SK-N-SH treated with all-trans-retinoic acid at 6 μM for 48 hours (cell line): Measurements from ENCODE around the gene MFSD11.
A peak's percentile ranks its signal among the peaks of the same experiment; 100 is the strongest.

Source experiments
- ATAC-seq: fragments of 200-7000 bp; cut with Tn5 transposase; 3 replicates; pipeline ENCODE4 v1.9.1; 2020; ENCODE audit warnings: mild to moderate bottlenecking, moderate library complexity
- ARNTL ChIP-seq: fragments of 450-650 bp; formaldehyde crosslinking; IDR thresholded peaks from 2 replicates; pipeline ENCODE4 v1.5.0; 2020; ENCODE audit warnings: low read depth, mild to moderate bottlenecking, moderate library complexity, borderline replicate concordance
- BACH2 ChIP-seq: fragments of 250-450 bp; sonication (Bioruptor Pico); IDR thresholded peaks from 2 replicates; pipeline ENCODE4 v1.9.0; 2021; ENCODE audit warnings: mild to moderate bottlenecking, borderline replicate concordance
- CREB5 ChIP-seq: fragments of 250-450 bp; sonication (Bioruptor Pico); IDR thresholded peaks from 2 replicates; pipeline ENCODE4 v1.5.1; 2020; ENCODE audit warnings: low read depth, mild to moderate bottlenecking, moderate library complexity
- CSDC2 ChIP-seq: fragments of 250-450 bp; sonication (Bioruptor Pico); IDR thresholded peaks from 2 replicates; pipeline ENCODE4 v1.5.0; 2020; ENCODE audit warnings: mild to moderate bottlenecking, moderate library complexity
- CSRNP3 ChIP-seq: fragments of 250-450 bp; sonication (Bioruptor Pico); IDR thresholded peaks from 2 replicates; pipeline ENCODE4 v1.5.1; 2021; ENCODE audit warnings: mild to moderate bottlenecking, moderate library complexity
- ESRRG ChIP-seq: fragments of 250-450 bp; sonication (Bioruptor Pico); IDR thresholded peaks from 2 replicates; pipeline ENCODE4 v1.6.1; 2021; ENCODE audit warnings: mild to moderate bottlenecking
- GLIS3 ChIP-seq: fragments of 250-450 bp; sonication (Bioruptor Pico); IDR thresholded peaks from 2 replicates; pipeline ENCODE4 v1.5.0; 2020; ENCODE audit warnings: mild to moderate bottlenecking, moderate library complexity
- ISL1 ChIP-seq: fragments of 250-450 bp; sonication (Bioruptor Pico); IDR thresholded peaks from 2 replicates; pipeline ENCODE4 v2.1.2; 2022; ENCODE audit warnings: mild to moderate bottlenecking, moderate library complexity
- OSR1 ChIP-seq: fragments of 250-450 bp; sonication (Bioruptor Pico); IDR thresholded peaks from 2 replicates; pipeline ENCODE4 v1.8.0; 2022; ENCODE audit warnings: moderate library complexity, mild to moderate bottlenecking, inconsistent platforms
- PATZ1 ChIP-seq: fragments of 250-450 bp; sonication (Bioruptor Pico); IDR thresholded peaks from 2 replicates; pipeline ENCODE4 v1.8.0; 2020; ENCODE audit warnings: mild to moderate bottlenecking, moderate library complexity, borderline replicate concordance
- POU6F1 ChIP-seq: fragments of 250-450 bp; sonication (Bioruptor Pico); IDR thresholded peaks from 2 replicates; pipeline ENCODE4 v1.8.0; 2021; ENCODE audit warnings: low read depth, mild to moderate bottlenecking, moderate library complexity, borderline replicate concordance
- PPARA ChIP-seq: fragments of 250-450 bp; sonication (Bioruptor Pico); IDR thresholded peaks from 2 replicates; pipeline ENCODE4 v1.5.0; 2020; ENCODE audit warnings: mild to moderate bottlenecking, borderline replicate concordance
- RARB ChIP-seq: fragments of 250-450 bp; sonication (Bioruptor Pico); IDR thresholded peaks from 2 replicates; pipeline ENCODE4 v1.8.0; 2021; ENCODE audit warnings: mild to moderate bottlenecking, moderate library complexity
- SNAI2 ChIP-seq: fragments of 250-450 bp; sonication (Bioruptor Pico); IDR thresholded peaks from 2 replicates; pipeline ENCODE4 v1.5.0; 2020; ENCODE audit warnings: mild to moderate bottlenecking, moderate library complexity
- TOX ChIP-seq: fragments of 250-450 bp; sonication (Bioruptor Pico); IDR thresholded peaks from 2 replicates; pipeline ENCODE4 v1.8.0; 2021; ENCODE audit warnings: mild to moderate bottlenecking, moderate library complexity, borderline replicate concordance
- ZC3H10 ChIP-seq: fragments of 250-450 bp; sonication (Bioruptor Pico); IDR thresholded peaks from 2 replicates; pipeline ENCODE4 v1.5.1; 2021; ENCODE audit warnings: mild to moderate bottlenecking, moderate library complexity
- ZFP3 ChIP-seq: fragments of 250-450 bp; sonication (Bioruptor Pico); IDR thresholded peaks from 2 replicates; pipeline ENCODE4 v1.5.0; 2020; ENCODE audit warnings: mild to moderate bottlenecking, moderate library complexity
- ZFP30 ChIP-seq: fragments of 450-650 bp; formaldehyde crosslinking; IDR thresholded peaks from 2 replicates; pipeline ENCODE4 v1.5.0; 2022; ENCODE audit warnings: mild to moderate bottlenecking, moderate library complexity
- ZNF565 ChIP-seq: fragments of 450-650 bp; formaldehyde crosslinking; conservative IDR thresholded peaks from 2 replicates; pipeline ENCODE4 v1.5.0; 2020; ENCODE audit warnings: low read depth, mild to moderate bottlenecking, moderate library complexity
- ZNF70 ChIP-seq: fragments of 450-650 bp; formaldehyde crosslinking; IDR thresholded peaks from 2 replicates; pipeline ENCODE4 v1.5.0; 2020; ENCODE audit warnings: mild to moderate bottlenecking, moderate library complexity
- ZNF8 ChIP-seq: fragments of 450-650 bp; formaldehyde crosslinking; IDR thresholded peaks from 2 replicates; pipeline ENCODE4 v1.5.0; 2020; ENCODE audit warnings: mild to moderate bottlenecking, moderate library complexity

MFSD11 gene

GRCh38 chr17:76781056-76781982 is 43.4 kb downstream of the MFSD11 start:
- TF ChIP-seq POU6F1 (CRISPR knock-in tag) (no peak), CSDC2 (CRISPR knock-in tag) (no peak), SNAI2 (CRISPR knock-in tag) (no peak), TOX (CRISPR knock-in tag) (no peak), ZNF8 (no peak), CREB5 (CRISPR knock-in tag) (no peak), GLIS3 (CRISPR knock-in tag) (no peak), PPARA (CRISPR knock-in tag) (no peak), ZC3H10 (CRISPR knock-in tag) (no peak), ZFP30 (CRISPR knock-in tag) (no peak), ZNF565 (CRISPR knock-in tag) (no peak), RARB (no peak), ZFP3 (no peak), ZNF70 (CRISPR knock-in tag) (no peak)

GRCh38 chr17:76783146-76783545 is 45.2 kb downstream of the MFSD11 start:
- no peak for ATAC-seq
- TF ChIP-seq PATZ1 (CRISPR knock-in tag) = no peak
- TF ChIP-seq CREB5 (CRISPR knock-in tag) = no peak
- TF ChIP-seq OSR1 = no peak
- TF ChIP-seq ISL1 = no peak
- TF ChIP-seq ESRRG (CRISPR knock-in tag) = no peak
- TF ChIP-seq BACH2 (CRISPR knock-in tag) = no peak
- TF ChIP-seq ARNTL = no peak
- TF ChIP-seq POU6F1 (CRISPR knock-in tag) = no peak
- TF ChIP-seq ZC3H10 (CRISPR knock-in tag) = no peak
- no peak for TF ChIP-seq ZNF565 (CRISPR knock-in tag)
- TF ChIP-seq PPARA (CRISPR knock-in tag) = no peak
- no peak for TF ChIP-seq CSRNP3
- TF ChIP-seq TOX (CRISPR knock-in tag) = no peak
- TF ChIP-seq ZNF8 = no peak
- no peak for TF ChIP-seq ZFP3
- TF ChIP-seq SNAI2 (CRISPR knock-in tag) = no peak
- TF ChIP-seq ZNF70 (CRISPR knock-in tag) = no peak
- no peak for TF ChIP-seq GLIS3 (CRISPR knock-in tag)

More at GRCh38 chr17:76781056-76781982, 43.4 kb downstream of the MFSD11 start:
- ATAC-seq = peak; percentile 47; the same call in 1 of the 3 replicates
